Cortex of kidney (tissue), 1 donor: ENCODE results near the gene EXOC6B.

Experiments used
- DNase-seq: peaks from one replicate; lab custom pipeline; 2025; lab: John Stamatoyannopoulos, UW

Gene EXOC6B

GRCh38 chr2:72350852-72351251 is 475.0 kb downstream of the EXOC6B start:
- no peak for DNase-seq

GRCh38 chr2:72349016-72349415 is 476.8 kb downstream of the EXOC6B start:
- DNase-seq = no peak

DNA sequence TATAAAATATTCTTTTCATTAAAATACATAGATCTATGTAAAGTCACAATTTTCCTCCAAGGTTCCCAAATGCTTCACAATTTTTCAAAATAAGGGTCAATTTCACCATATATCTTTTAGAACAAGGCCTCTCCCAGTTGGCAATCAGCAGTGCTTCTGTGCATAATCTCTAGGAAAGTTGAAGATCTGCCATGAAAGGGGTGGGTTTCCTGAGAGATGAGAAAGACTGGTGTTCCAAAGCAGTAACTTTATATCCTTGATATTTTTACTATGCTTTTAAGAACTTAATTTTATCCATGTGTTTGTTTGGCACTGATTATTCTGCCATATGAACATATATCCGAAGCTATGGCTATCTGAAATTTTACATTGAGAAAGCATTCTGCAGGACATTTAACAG is 478.8 kb downstream of the EXOC6B start:
- no peak for DNase-seq

DNA sequence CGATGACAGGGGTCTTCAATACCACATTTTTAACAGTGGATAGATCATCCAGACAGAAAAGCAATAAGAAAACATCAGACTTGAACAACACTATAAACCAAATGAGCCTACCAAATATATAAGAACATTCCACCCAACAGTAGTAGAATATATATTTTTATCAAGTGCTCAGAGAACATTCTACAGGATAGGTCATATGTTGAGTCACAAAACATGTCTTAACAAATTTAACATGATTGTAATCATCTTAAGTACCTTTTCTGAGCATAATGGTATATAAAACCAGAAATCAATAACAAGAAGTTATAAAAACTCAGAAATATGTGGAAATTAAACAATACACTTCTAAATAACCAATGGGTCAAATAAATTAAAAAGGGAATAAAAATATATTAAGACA is 484.2 kb downstream of the EXOC6B start:
- DNase-seq = no peak

DNA sequence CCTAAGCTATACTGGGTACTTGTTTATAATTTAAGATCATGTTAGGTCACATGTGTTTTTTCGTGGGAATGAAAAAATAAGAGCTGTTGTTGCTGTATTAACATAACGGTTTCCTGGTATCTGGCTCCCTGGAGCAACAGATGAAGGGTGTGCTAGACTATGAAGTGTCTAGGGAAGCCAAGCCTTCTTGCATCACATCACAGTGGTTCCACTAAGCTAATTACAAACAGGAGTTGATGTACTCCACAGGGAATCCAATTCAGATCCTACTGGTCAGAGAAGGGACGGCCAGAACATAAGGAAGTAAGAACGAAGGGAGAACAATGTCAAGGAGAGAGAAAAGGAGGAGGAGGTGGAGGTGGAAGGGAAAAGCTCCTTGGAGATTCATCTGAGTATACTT is 485.2 kb downstream of the EXOC6B start:
- no peak for DNase-seq

- no peak for DNase-seq
Measured at GRCh38 chr2:72338076-72338475, 487.8 kb downstream of the EXOC6B start.

DNA sequence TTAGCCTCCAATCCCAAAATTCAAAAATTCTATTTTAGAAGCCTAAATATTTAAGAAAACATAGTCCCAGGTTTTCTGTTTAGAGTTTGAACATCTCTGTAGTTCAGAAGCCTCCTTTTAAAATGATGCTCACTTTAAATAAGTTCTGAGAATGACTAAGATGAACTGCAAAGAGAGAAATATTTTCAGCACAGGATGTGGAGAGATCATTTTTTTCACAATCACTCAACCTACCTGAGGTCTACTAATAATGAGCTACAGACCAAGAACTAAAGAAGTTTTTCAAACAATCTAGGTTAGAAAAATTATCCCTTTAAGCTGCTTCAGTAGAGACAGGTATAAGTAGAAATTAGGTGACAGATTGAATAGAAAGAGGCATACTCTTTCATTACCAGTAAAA is 493.1 kb downstream of the EXOC6B start:
- DNase-seq = no peak

DNA sequence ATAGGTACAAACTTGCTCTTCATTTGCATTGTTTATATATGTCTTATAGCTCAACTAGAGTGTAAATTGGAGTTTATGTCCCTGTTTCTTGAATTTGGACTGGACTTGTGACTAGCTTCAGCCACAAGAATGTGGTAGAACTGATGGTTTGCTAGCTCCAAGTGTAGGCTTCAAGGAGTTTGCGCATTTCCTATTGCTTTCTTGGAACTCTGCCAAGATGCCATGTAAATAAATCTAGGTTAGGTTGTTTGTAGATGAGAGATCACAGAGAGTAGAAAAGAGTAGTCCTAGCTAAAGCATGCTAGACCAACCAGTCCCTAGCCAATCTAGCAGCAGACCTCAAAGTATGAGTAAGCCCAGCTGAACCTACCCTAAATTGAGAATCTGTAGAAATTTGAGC is 495.2 kb downstream of the EXOC6B start:
- DNase-seq = no peak

DNA sequence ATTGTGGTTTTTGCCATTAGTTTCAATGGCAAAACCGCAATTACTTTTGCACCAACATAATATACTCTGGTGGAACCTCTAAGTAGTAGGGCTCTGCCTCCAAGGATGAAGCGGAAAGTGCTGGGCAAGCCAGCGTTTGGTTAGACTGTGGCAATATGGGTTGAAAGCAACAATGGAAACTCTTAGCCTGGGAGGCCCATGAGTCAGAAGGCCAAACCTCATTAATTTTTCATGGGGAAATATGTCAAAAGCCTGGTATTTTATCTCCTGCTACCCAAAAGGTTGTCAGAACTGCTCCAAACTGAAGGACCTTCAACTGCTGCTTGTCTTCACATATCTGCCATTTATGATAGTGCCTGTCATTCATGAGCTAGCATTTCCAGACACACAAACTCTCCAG is 499.1 kb downstream of the EXOC6B start:
- no peak for DNase-seq

DNA sequence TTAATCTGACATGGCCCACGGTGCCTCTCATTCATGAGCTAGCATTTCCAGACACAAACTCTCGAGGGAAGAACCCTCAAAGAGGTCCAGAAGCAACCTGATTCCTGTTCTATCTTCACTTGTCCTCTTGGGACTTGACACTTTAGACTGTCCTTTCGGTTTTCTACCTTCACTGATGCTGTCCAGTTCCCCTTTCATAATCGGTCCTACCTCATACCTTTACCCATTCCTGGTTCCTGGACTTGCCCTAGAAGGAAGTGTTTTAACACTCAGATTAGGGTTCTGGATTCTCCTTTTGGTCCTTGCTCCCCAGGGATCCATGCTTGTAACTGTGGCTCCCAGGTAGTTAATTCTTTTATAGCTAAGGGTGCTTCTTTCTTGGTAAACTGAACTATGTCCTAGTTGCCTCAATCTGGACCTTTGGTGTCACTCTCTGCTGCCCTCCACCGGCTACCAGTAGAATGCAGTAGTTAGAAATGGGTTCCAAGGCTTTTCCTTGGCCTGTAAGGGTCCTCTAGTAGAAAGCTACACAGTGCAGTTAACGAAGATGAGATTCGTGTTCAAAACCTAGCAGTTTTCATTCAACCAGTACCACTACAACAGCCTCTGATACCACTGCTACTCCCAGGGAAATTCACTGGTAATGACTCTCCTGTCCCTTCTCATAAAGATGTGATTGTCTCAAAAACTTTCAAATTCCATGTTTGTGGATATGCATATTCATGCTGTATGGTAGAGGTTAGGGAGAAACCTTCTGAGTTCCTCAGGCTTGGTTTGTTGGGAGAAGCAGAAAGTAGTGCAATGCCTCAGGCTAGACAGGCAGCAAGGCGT is 500.0 kb downstream of the EXOC6B start:
- DNase-seq = no peak

GRCh38 chr2:72316774-72317173 is 509.1 kb downstream of the EXOC6B start:
- no peak for DNase-seq

- DNase-seq = no peak
Measured at GRCh38 chr2:72300147-72300684, 525.6 kb downstream of the EXOC6B start.

DNA sequence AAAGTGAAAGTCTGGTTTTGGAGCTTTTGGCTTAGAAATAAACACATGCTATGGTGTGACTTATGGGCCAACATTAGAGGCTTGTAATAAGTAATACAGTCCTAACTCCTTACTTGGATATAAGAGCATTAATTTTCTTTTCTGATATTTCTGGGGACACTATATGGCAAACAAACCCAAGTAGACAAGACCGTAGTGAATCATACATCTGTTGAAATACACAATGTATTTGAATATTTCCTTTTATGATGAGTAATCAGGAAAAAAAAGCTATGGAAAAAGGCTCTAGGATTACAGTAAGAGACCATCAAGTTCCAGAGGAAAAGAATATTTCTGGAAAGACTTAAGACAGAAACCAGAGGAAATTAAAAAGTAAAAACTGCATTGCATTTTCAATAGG is 532.2 kb downstream of the EXOC6B start:
- no peak for DNase-seq

GRCh38 chr2:72292433-72292832 is 533.4 kb downstream of the EXOC6B start:
- no peak for DNase-seq

DNA sequence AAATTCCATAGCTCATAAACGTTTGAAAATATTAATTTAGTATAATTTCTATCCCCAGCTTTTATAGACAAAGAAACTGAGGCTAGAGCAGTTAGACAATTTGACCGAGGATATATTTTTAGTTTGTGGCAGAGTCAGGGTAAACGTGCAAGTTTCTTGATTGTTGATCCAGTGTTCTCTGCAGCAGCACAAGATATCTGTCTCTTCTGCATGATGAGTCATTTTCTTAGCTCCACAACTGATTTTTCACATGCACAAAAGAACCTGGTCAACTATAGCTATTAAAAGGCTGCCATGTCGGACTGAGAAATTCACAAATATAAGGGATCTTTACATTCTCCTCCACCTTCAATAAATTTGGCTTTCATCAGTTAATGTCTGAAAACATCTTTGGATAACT is 534.8 kb downstream of the EXOC6B start:
- DNase-seq = no peak

DNA sequence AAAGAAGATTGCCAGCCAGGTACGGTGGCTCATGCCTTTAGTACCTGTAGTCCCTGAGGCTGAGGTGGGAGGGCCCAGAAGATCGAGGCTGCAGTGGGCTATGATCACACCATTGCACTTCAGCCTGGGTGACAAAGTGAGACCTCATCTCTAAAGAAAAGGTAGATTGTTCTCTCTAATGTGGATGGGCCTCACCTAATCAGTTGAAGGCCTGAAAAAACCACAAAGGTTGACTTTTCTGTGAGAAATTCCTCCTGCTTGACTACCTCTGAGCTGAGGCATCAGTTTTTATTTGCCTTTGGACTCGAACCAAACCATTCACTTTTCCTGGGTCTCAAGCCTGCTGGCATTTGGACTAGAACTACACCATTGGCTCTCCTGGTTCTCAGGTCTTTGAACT is 536.1 kb downstream of the EXOC6B start:
- DNase-seq = no peak

DNA sequence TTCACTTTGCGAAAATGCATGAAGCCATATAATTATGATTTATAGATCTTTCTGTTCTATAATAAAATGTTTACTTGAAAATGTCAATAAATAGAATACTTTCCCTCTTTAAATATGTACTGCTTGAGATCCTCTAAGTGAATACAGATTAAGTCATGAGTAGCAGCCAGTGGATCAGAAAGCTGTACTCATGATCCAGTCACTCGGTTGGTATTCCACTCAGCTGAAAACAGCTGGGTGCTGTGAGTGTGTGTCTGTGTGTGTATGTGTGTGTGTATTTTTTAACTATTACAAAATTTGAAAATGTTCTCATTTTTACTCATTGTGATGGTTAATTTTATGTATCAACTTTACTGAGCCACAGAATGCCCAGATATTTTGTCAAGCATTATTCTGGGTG is 536.5 kb downstream of the EXOC6B start:
- DNase-seq = no peak

DNA sequence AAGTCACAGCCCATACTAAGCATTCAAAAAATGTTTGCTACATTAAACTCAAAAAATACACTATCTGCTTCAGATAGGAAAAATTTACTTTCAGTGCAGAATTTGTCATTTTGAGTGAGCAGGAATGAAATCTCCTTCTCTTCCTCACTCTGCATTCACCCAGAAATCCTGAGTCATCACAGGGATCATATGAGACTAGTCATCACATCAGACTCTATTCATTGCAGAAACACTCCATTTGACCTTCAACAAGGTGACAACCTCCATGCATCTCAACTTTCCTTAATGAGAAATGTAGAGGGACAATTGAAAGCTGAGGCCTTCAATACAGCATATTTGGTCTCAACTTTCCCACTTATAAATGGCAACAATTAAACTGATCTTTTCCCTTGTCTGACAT is 547.8 kb downstream of the EXOC6B start:
- DNase-seq = no peak

GRCh38 chr2:72276876-72277275 is 549.0 kb downstream of the EXOC6B start:
- DNase-seq = no peak

DNA sequence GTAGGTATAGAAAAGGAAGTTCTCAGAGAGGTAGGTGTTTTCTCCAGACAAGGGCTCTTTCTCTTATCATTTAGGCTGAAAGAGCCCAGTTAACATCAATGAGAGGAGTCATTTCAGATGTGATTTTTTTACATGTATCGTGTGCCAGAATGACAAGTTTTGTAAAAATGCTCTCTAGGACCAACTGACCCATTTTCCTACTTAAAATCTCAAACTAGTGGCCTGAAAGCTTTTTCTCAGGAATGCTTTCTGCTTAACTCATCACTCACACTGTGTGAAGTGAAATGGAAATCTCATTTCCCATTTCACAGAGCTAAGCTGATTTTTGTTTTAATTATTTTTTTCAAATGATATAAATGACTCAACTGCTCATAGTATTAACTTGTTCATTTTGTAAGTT is 549.5 kb downstream of the EXOC6B start:
- no peak for DNase-seq

- no peak for DNase-seq
Measured at GRCh38 chr2:72275084-72275483, 550.7 kb downstream of the EXOC6B start.

DNA sequence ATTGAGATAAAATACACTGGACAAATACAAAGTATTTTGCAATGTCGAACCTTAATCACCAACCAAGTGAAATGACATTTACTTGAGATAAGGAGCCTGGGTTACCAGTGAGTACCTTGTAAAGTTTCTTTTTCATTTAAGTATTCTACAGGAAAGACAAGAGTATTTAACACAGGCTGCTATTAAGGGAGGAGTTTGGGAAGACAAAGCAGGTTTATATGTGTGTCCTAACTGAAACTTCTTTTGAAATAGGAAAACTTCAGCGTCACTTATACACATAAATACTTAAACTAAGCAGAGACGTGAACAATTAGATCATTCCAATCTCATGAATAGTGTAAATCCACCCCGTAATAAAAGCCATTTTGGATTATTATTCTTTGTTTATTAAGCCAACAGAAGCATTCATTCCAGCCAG is 551.4 kb downstream of the EXOC6B start:
- DNase-seq = no peak

DNA sequence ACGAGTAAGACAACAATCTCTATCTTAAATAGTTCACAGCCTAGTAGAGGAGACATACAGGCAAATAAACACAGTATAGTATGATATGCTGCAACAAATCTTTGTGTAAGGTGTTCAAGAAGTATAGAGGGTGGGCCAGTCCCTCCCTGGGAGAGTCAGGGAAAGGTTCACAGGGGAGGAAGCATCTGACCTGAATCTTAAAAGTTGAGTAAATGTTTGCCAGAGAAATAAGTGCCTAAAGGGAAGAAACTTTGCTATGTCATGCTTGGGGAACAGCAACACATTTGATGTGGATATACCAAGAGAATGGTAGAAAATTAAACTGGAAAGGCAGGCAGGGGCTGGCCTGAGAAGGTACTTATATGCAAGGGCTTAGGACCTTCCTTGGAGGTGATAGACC is 552.4 kb downstream of the EXOC6B start:
- DNase-seq = no peak
